Effector memory CD8-positive, alpha-beta T cell (primary cell): ENCODE measurements around the gene CC2D2B.
A peak's percentile ranks its signal among the peaks of the same experiment; 100 is the strongest.
"Not testable (repeated sequence)": the region's sequence is repeated elsewhere in the genome, so short reads cannot be mapped to it uniquely, and the experiment has no call there.

Source experiments
- ATAC-seq: fragments of 150-1000 bp; cut with Tn5 transposase; replicated peaks from 2 replicates; pipeline ENCODE4 v1.10.0; 2021; ENCODE audit warnings: mild to moderate bottlenecking, moderate library complexity
- DNase-seq, 3 experiments: peaks; one replicate each; pipeline ENCODE4 v3.0.0; 2021
- H3K27ac Mint-ChIP-seq, 2 donors: one replicate each; pipeline ENCODE4 v1.8.0; 2022; ENCODE audit warnings: mild to moderate bottlenecking in 2 of 2, mixed read lengths in 2 of 2, moderate library complexity in 2 of 2
- H3K27me3 Mint-ChIP-seq, 2 donors: one replicate each; pipeline ENCODE4 v1.8.0; 2022; ENCODE audit warnings: mixed read lengths in 2 of 2
- H3K36me3 Mint-ChIP-seq: one replicate; pipeline ENCODE4 v1.8.0; 2022; ENCODE audit warnings: mild to moderate bottlenecking, moderate library complexity, mixed read lengths; ENCODE audit not compliant: insufficient read depth
- H3K4me1 Mint-ChIP-seq, 2 donors: one replicate each; pipeline ENCODE4 v1.8.0; 2022; ENCODE audit warnings: low read depth in 2 of 2, mixed read lengths in 2 of 2
- H3K4me3 Mint-ChIP-seq, 2 donors: one replicate each; pipeline ENCODE4 v1.8.0; 2022; ENCODE audit warnings: mild to moderate bottlenecking in 2 of 2, mixed read lengths in 2 of 2, moderate library complexity in 2 of 2
- H3K9me3 Mint-ChIP-seq, 2 donors: one replicate each; pipeline ENCODE4 v1.8.0; 2022; ENCODE audit warnings: mixed read lengths in 2 of 2
- total RNA-seq, 9 experiments: gene quantifications; one replicate each; lab custom pipeline; 2026; lab: John Stamatoyannopoulos, UW

Gene CC2D2B
- 0 to 0.39 (median 0.03) reads per million in 9 experiments for total RNA-seq

- ATAC-seq, result peak; percentile 81
Observed at GRCh38 chr10:95907456-95908253, at the start of gene CC2D2B. TSS of gene CC2D2B (plus strand) at chr10:95907975. CDS start at chr10:95911324, 3,349 bp downstream.

GRCh38 chr10:95860166-95860940 is 47.4 kb upstream of the CC2D2B start:
- Mint-ChIP-seq H3K27me3 (peaks cover 16 to 25% of the 10 kb centered on the region in 2 donors), H3K36me3 (no peaks in the 10 kb centered on the region), H3K27ac (no peak overlapping the region), H3K4me3 (no peak overlapping the region), H3K9me3 (no peaks in the 10 kb centered on the region), H3K4me1 (peaks cover 6 to 7% of the 10 kb centered on the region in 2 donors)
- ATAC-seq (no peak), DNase-seq (no peak)

More at GRCh38 chr10:95907456-95908253, at the start of gene CC2D2B:
- Mint-ChIP-seq H3K36me3 (peaks cover 4% of the 10 kb centered on the region), H3K4me1 (peaks cover 7 to 10% of the 10 kb centered on the region in 2 donors), H3K9me3 (no peaks in the 10 kb centered on the region), H3K27me3 (no peaks in the 10 kb centered on the region), H3K4me3 (peak within 1 kb of the TSS; percentile 88 to 91), H3K27ac (peak within 1 kb of the TSS; percentile 67 to 84)
- peak; percentile 35 to 45 (median 45) for DNase-seq

GRCh38 chr10:95861386-95861785 is 46.4 kb upstream of the CC2D2B start:
- Mint-ChIP-seq H3K27ac (no peak overlapping the region), H3K4me1 (peaks cover 6 to 7% of the 10 kb centered on the region in 2 donors)
- DNase-seq, result no peak

GRCh38 chr10:95864906-95865813 is 42.6 kb upstream of the CC2D2B start:
- DNase-seq, result peak; percentile 15 to 51 (median 45)
- peak; percentile 99 for ATAC-seq
- peaks cover 6 to 7% of the 10 kb centered on the region in 2 donors for H3K4me1 Mint-ChIP-seq
- no peaks in the 10 kb centered on the region for H3K27me3 Mint-ChIP-seq
- no peaks in the 10 kb centered on the region for H3K9me3 Mint-ChIP-seq
- H3K4me3 Mint-ChIP-seq, result no peak overlapping the region
- no peaks in the 10 kb centered on the region for H3K36me3 Mint-ChIP-seq
- H3K27ac Mint-ChIP-seq, result peak overlapping the region in 1 of 2 donors; percentile 80

More at GRCh38 chr10:95861386-95861785, 46.4 kb upstream of the CC2D2B start:
- H3K4me3 Mint-ChIP-seq, result no peak overlapping the region
- H3K9me3 Mint-ChIP-seq, result no peaks in the 10 kb centered on the region
- ATAC-seq, result no peak
- H3K36me3 Mint-ChIP-seq, result no peaks in the 10 kb centered on the region
- peaks cover 11 to 17% of the 10 kb centered on the region in 2 donors for H3K27me3 Mint-ChIP-seq

GRCh38 chr10:95865814-95866466 is 41.8 kb upstream of the CC2D2B start:
- Mint-ChIP-seq H3K4me3 (no peak overlapping the region), H3K36me3 (peaks cover 3% of the 10 kb centered on the region), H3K27me3 (no peaks in the 10 kb centered on the region), H3K9me3 (no peaks in the 10 kb centered on the region), H3K27ac (no peak overlapping the region), H3K4me1 (peaks cover 6 to 7% of the 10 kb centered on the region in 2 donors)
- DNase-seq (no peak), ATAC-seq (no peak)

GRCh38 chr10:95866467-95866842 is 41.3 kb upstream of the CC2D2B start:
- no peak overlapping the region for H3K27ac Mint-ChIP-seq
- no peak for DNase-seq
- ATAC-seq, result no peak
- H3K9me3 Mint-ChIP-seq, result no peaks in the 10 kb centered on the region
- peaks cover 6 to 7% of the 10 kb centered on the region in 2 donors for H3K4me1 Mint-ChIP-seq
- H3K36me3 Mint-ChIP-seq, result peaks cover 3% of the 10 kb centered on the region
- no peaks in the 10 kb centered on the region for H3K27me3 Mint-ChIP-seq
- H3K4me3 Mint-ChIP-seq, result no peak overlapping the region

- peaks cover 6 to 7% of the 10 kb centered on the region in 2 donors for H3K4me1 Mint-ChIP-seq
- no peaks in the 10 kb centered on the region for H3K27me3 Mint-ChIP-seq
- no peak for DNase-seq
- ATAC-seq, result no peak
- no peak overlapping the region for H3K4me3 Mint-ChIP-seq
- no peak overlapping the region for H3K27ac Mint-ChIP-seq
- no peaks in the 10 kb centered on the region for H3K9me3 Mint-ChIP-seq
- H3K36me3 Mint-ChIP-seq, result peaks cover 3% of the 10 kb centered on the region
Observed at GRCh38 chr10:95867866-95868265, 39.9 kb upstream of the CC2D2B start.

GRCh38 chr10:95872158-95872711 is 35.5 kb upstream of the CC2D2B start:
- Mint-ChIP-seq H3K27ac (no peak overlapping the region), H3K4me1 (no peaks in the 10 kb centered on the region), H3K27me3 (no peaks in the 10 kb centered on the region), H3K9me3 (no peaks in the 10 kb centered on the region), H3K36me3 (peaks cover 3% of the 10 kb centered on the region), H3K4me3 (no peak overlapping the region)
- DNase-seq (no peak), ATAC-seq (no peak)

- ATAC-seq (no peak), DNase-seq (no peak)
- no peak overlapping the region for H3K4me3 Mint-ChIP-seq
- H3K27me3 Mint-ChIP-seq, result no peaks in the 10 kb centered on the region
- no peaks in the 10 kb centered on the region for H3K9me3 Mint-ChIP-seq
- no peak overlapping the region for H3K27ac Mint-ChIP-seq
- H3K4me1 Mint-ChIP-seq, result no peaks in the 10 kb centered on the region
- peaks cover 3% of the 10 kb centered on the region for H3K36me3 Mint-ChIP-seq
Observed at GRCh38 chr10:95873139-95873538, 34.6 kb upstream of the CC2D2B start.

GRCh38 chr10:95873651-95874050 is 34.1 kb upstream of the CC2D2B start:
- no peak for DNase-seq
- H3K27me3 Mint-ChIP-seq, result no peaks in the 10 kb centered on the region
- peaks cover 3% of the 10 kb centered on the region for H3K36me3 Mint-ChIP-seq
- H3K4me3 Mint-ChIP-seq, result no peak overlapping the region
- no peak for ATAC-seq
- no peaks in the 10 kb centered on the region for H3K4me1 Mint-ChIP-seq
- H3K27ac Mint-ChIP-seq, result no peak overlapping the region
- H3K9me3 Mint-ChIP-seq, result no peaks in the 10 kb centered on the region

GRCh38 chr10:95874783-95875182 is 33.0 kb upstream of the CC2D2B start:
- H3K4me1 Mint-ChIP-seq, H3K4me3 Mint-ChIP-seq, ATAC-seq, H3K36me3 Mint-ChIP-seq, H3K9me3 Mint-ChIP-seq, H3K27me3 Mint-ChIP-seq, DNase-seq, H3K27ac Mint-ChIP-seq: not testable (repeated sequence)

- ATAC-seq (no peak), DNase-seq (no peak)
- Mint-ChIP-seq H3K27me3 (no peaks in the 10 kb centered on the region), H3K4me1 (no peaks in the 10 kb centered on the region), H3K9me3 (no peaks in the 10 kb centered on the region), H3K36me3 (no peaks in the 10 kb centered on the region), H3K27ac (no peak overlapping the region), H3K4me3 (no peak overlapping the region)
Observed at GRCh38 chr10:95876756-95877155, 31.0 kb upstream of the CC2D2B start.
